A673 (cell line): Measurements from ENCODE around the gene MISP. TPM values are rescaled to one million over a fixed set of nuclear protein-coding genes. Genes with fewer than 3 reads are reported as not detected.

Source experiments
- BruUV-seq: library from RNA; stranded (reverse); fragments of 400-500 nt; replicated peaks from 2 replicates; lab custom pipeline; 2021; lab: Mats Ljungman, UMichigan
- CTCF ChIA-PET: fragments of 300-600 bp; sonication (Branson Sonifier 250); formaldehyde crosslinking; loops from one replicate; lab custom pipeline; 2022; ENCODE audit warnings: antibody characterized with exemption; lab: Charles Lee
- POLR2A ChIA-PET: fragments of 300-600 bp; sonication (Branson Sonifier 250); formaldehyde crosslinking; loops from one replicate; lab custom pipeline; 2022; ENCODE audit warnings: antibody characterized with exemption; ENCODE audit not compliant: low non-redundant PET; lab: Charles Lee
- DNase-seq: peaks from one replicate; pipeline ENCODE4 v3.0.0-alpha.2; 2015; ENCODE audit warnings: low spot score
- H3K27ac ChIP-seq: fragments of 200-600 bp; sonication (generic); 2 replicates; pipeline ENCODE4 v1.5.1; 2016; ENCODE audit warnings: mixed run types, low read depth, mild to moderate bottlenecking, mixed read lengths, antibody characterized with exemption, low read length; ENCODE audit not compliant: poor library complexity, severe bottlenecking
- H3K27me3 ChIP-seq: fragments of 200-600 bp; sonication (generic); replicated peaks from 2 replicates; pipeline ENCODE4 v1.6.1; 2017; ENCODE audit warnings: mixed run types, low read depth, mild to moderate bottlenecking, mixed read lengths, antibody characterized with exemption, low read length; ENCODE audit not compliant: insufficient read depth, poor library complexity
- H3K36me3 ChIP-seq: fragments of 200-600 bp; sonication (generic); 2 replicates; pipeline ENCODE4 v1.6.1; 2016; ENCODE audit warnings: mixed run types, mild to moderate bottlenecking, mixed read lengths, antibody characterized with exemption, low read length; ENCODE audit not compliant: insufficient read depth, poor library complexity, severe bottlenecking
- H3K4me1 ChIP-seq: fragments of 200-600 bp; sonication (generic); 2 replicates; pipeline ENCODE4 v1.6.1; 2017; ENCODE audit warnings: mixed run types, mild to moderate bottlenecking, mixed read lengths, antibody characterized with exemption, low read length; ENCODE audit not compliant: insufficient read depth, poor library complexity, severe bottlenecking
- H3K4me3 ChIP-seq: fragments of 200-600 bp; sonication (generic); 2 replicates; pipeline ENCODE4 v1.5.1; 2016; ENCODE audit warnings: low read depth, mixed run types, mild to moderate bottlenecking, mixed read lengths, low read length; ENCODE audit not compliant: poor library complexity, severe bottlenecking
- H3K9me3 ChIP-seq: fragments of 200-600 bp; sonication (generic); 2 replicates; pipeline ENCODE4 v1.6.1; 2016; ENCODE audit warnings: mixed run types, low read depth, mild to moderate bottlenecking, mixed read lengths, antibody characterized with exemption, low read length; ENCODE audit not compliant: poor library complexity, severe bottlenecking
- CTCF ChIP-seq: fragments of 300-800, 200-600 bp; sonication (generic); conservative IDR thresholded peaks from 2 replicates; pipeline ENCODE4 v1.5.1; 2017; ENCODE audit warnings: low read depth, mild to moderate bottlenecking, antibody characterized with exemption, low read length, moderate library complexity, mixed read lengths
- EZH2 ChIP-seq: fragments of 200-600 bp; sonication (generic); IDR thresholded peaks from 2 replicates; pipeline ENCODE4 v1.6.1; 2017; ENCODE audit warnings: borderline replicate concordance, low read depth, mild to moderate bottlenecking, mixed read lengths, antibody characterized with exemption, low read length; ENCODE audit not compliant: poor library complexity, severe bottlenecking
- intact Hi-C: fragments of 100-400 bp; cut with micrococcal nuclease; formaldehyde crosslinking; loops from one replicate; pipeline ENCODE4 v1.10.0; 2022; ENCODE audit not compliant: unreplicated experiment
- total RNA-seq: library from RNA; stranded (reverse); gene quantifications from 2 replicates; pipeline ENCODE4 v1.2.3, GENCODE V29; 2021

MISP gene
- total RNA-seq, 1 experiment from 2014 or later, result 0.11 TPM

- BruUV-seq, result no TSS peak
These were observed 39.7 kb upstream of the MISP start for GRCh38 chr19:711254-711653.

GRCh38 chr19:715347-715746 is 35.6 kb upstream of the MISP start:
- no TSS peak for BruUV-seq
- no peak for TF ChIP-seq EZH2
- TF ChIP-seq CTCF, result no peak
- intact Hi-C loops, result no loop called here
- Histone ChIP-seq H3K4me1 (peaks cover 3% of the 10 kb centered on the region), H3K36me3 (no peaks in the 10 kb centered on the region), H3K4me3 (no peak overlapping the region), H3K27ac (no peak overlapping the region), H3K9me3 (peaks cover 5% of the 10 kb centered on the region), H3K27me3 (no peaks in the 10 kb centered on the region)
- POLR2A ChIA-PET, result no interaction called here
- no peak for DNase-seq
- CTCF ChIA-PET, result no interaction called here

More at GRCh38 chr19:711254-711653, 39.7 kb upstream of the MISP start:
- Histone ChIP-seq H3K4me3 (no peak overlapping the region), H3K36me3 (no peaks in the 10 kb centered on the region), H3K27me3 (no peaks in the 10 kb centered on the region), H3K9me3 (peaks cover 5% of the 10 kb centered on the region), H3K27ac (peak overlapping the region; percentile 40), H3K4me1 (peaks cover 13% of the 10 kb centered on the region)
- intact Hi-C loops, result no loop called here
- DNase-seq, result no peak
- ChIA-PET CTCF (interaction anchor here (0.5 kb wide), 1 partner anchor 19 kb away, joined by 7 read pairs; no protein-coding TSS in a partner anchor), POLR2A (no interaction called here)
- TF ChIP-seq CTCF (no peak), EZH2 (no peak)

DNA sequence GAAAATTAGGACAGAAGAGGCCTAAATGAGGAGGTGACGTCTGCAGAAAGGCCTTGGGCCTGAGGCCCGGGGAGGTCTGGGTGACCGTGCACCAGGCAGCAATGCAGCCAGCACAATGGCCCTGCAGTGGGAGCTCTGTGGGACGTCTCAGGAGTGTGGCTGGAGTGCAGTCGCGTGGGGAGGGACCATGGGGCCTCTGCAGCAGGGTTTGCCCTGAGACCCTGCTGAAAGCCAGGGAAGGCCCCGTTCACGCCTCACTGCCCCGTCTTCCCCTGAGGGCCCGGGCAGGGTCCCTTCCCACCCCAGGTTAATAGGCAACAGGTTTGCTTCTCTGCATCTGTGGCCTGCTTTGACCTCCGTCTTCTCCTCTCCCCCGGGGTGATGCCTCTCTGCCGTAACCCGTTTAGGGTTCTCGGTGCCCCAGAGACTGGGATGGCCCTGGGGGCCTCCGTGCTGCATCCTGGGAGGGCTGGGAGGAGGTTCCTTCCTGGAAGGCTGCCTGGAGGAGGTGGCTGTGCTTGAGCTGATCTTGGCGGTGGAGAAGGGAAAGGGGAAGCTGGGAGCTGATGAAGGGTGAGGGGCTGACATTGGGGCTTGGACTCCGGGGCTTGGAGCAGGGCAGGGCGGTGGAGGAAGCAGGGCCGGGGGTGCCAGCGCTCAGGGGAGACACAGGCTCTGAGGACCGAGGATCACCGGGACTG is 32.5 kb upstream of the MISP start:
- ChIA-PET POLR2A (interaction anchor here (0.6 kb wide), 1 partner anchor 22 kb away, joined by 24 read pairs; no protein-coding TSS in a partner anchor), CTCF (no interaction called here)
- Histone ChIP-seq H3K36me3 (no peaks in the 10 kb centered on the region), H3K4me1 (no peaks in the 10 kb centered on the region), H3K27ac (no peak overlapping the region), H3K27me3 (no peaks in the 10 kb centered on the region), H3K9me3 (peaks cover 5% of the 10 kb centered on the region), H3K4me3 (no peak overlapping the region)
- intact Hi-C loops, result no loop called here
- TF ChIP-seq CTCF, result no peak
- TF ChIP-seq EZH2, result no peak
- DNase-seq, result no peak
- BruUV-seq, result no TSS peak
